ENCODE measurements around the gene CLCA1.

CLCA1 gene

GRCh38 chr1:86503406-86504136 is 34.8 kb downstream of the CLCA1 start:
- Histone ChIP-seq H3K36me3 (ENCODE audit: control insufficient read depth, insufficient read depth, low read length) (no peaks in the 10 kb centered on the region), H3K27ac (ENCODE audit: low read depth, low read length, severe bottlenecking) (peak overlapping the region; percentile 52), H3K9me3 (ENCODE audit: control insufficient read depth, low read length) (no peaks in the 10 kb centered on the region), H3K4me3 (ENCODE audit: extremely low read depth, insufficient read depth, low read length, poor library complexity, severe bottlenecking) (no peak overlapping the region), H3K4me1 (ENCODE audit: control insufficient read depth, insufficient read depth, low read length, poor library complexity, severe bottlenecking) (peaks cover 19% of the 10 kb centered on the region)
- 75 to 78% methylated on average over 11 to 18 of the region's 18 CpGs for WGBS, 2 experiments (ENCODE audit: insufficient coverage in 2 of 2)

- H3K36me3 ChIP-seq (ENCODE audit: control insufficient read depth, insufficient read depth, low read length): no peaks in the 10 kb centered on the region
- H3K27ac ChIP-seq (ENCODE audit: low read depth, low read length, severe bottlenecking): no peak overlapping the region
- H3K4me3 ChIP-seq (ENCODE audit: extremely low read depth, insufficient read depth, low read length, poor library complexity, severe bottlenecking): no peak overlapping the region
- peaks cover 19% of the 10 kb centered on the region for H3K4me1 ChIP-seq (ENCODE audit: control insufficient read depth, insufficient read depth, low read length, poor library complexity, severe bottlenecking)
- WGBS, 2 experiments (ENCODE audit: insufficient coverage in 2 of 2): 78 to 83% methylated on average over 7 to 8 of the region's 9 CpGs
- H3K9me3 ChIP-seq (ENCODE audit: control insufficient read depth, low read length): no peaks in the 10 kb centered on the region
These were observed 35.4 kb downstream of the CLCA1 start for GRCh38 chr1:86504137-86504479.

GRCh38 chr1:86504895-86505563 is 36.3 kb downstream of the CLCA1 start:
- WGBS, 2 experiments (ENCODE audit: insufficient coverage in 2 of 2): 80 to 85% methylated on average over 5 to 7 of the region's 9 CpGs
- peaks cover 19% of the 10 kb centered on the region for H3K4me1 ChIP-seq (ENCODE audit: control insufficient read depth, insufficient read depth, low read length, poor library complexity, severe bottlenecking)
- H3K36me3 ChIP-seq (ENCODE audit: control insufficient read depth, insufficient read depth, low read length): no peaks in the 10 kb centered on the region
- no peak overlapping the region for H3K4me3 ChIP-seq (ENCODE audit: extremely low read depth, insufficient read depth, low read length, poor library complexity, severe bottlenecking)
- H3K9me3 ChIP-seq (ENCODE audit: control insufficient read depth, low read length): no peaks in the 10 kb centered on the region
- H3K27ac ChIP-seq (ENCODE audit: low read depth, low read length, severe bottlenecking): no peak overlapping the region

GRCh38 chr1:86505564-86505902 is 36.8 kb downstream of the CLCA1 start:
- 81 to 93% methylated on average over 4 of the region's 4 CpGs for WGBS, 2 experiments (ENCODE audit: insufficient coverage in 2 of 2)
- H3K27ac ChIP-seq (ENCODE audit: low read depth, low read length, severe bottlenecking): no peak overlapping the region

GRCh38 chr1:86507935-86508582 is 39.3 kb downstream of the CLCA1 start:
- Histone ChIP-seq H3K4me3 (ENCODE audit: extremely low read depth, insufficient read depth, low read length, poor library complexity, severe bottlenecking) (no peak overlapping the region), H3K9me3 (ENCODE audit: control insufficient read depth, low read length) (no peaks in the 10 kb centered on the region), H3K4me1 (ENCODE audit: control insufficient read depth, insufficient read depth, low read length, poor library complexity, severe bottlenecking) (peaks cover 12% of the 10 kb centered on the region), H3K27ac (ENCODE audit: low read depth, low read length, severe bottlenecking) (no peak overlapping the region), H3K36me3 (ENCODE audit: control insufficient read depth, insufficient read depth, low read length) (no peaks in the 10 kb centered on the region)
- 47 to 59% methylated on average over 12 to 13 of the region's 13 CpGs for WGBS, 2 experiments (ENCODE audit: insufficient coverage in 2 of 2)

More at GRCh38 chr1:86505564-86505902, 36.8 kb downstream of the CLCA1 start:
- Histone ChIP-seq H3K36me3 (ENCODE audit: control insufficient read depth, insufficient read depth, low read length) (no peaks in the 10 kb centered on the region), H3K4me1 (ENCODE audit: control insufficient read depth, insufficient read depth, low read length, poor library complexity, severe bottlenecking) (peaks cover 19% of the 10 kb centered on the region), H3K4me3 (ENCODE audit: extremely low read depth, insufficient read depth, low read length, poor library complexity, severe bottlenecking) (no peak overlapping the region), H3K9me3 (ENCODE audit: control insufficient read depth, low read length) (no peaks in the 10 kb centered on the region)

GRCh38 chr1:86508583-86508969 is 39.8 kb downstream of the CLCA1 start:
- no peak overlapping the region for H3K4me3 ChIP-seq (ENCODE audit: extremely low read depth, insufficient read depth, low read length, poor library complexity, severe bottlenecking)
- WGBS, 2 experiments (ENCODE audit: insufficient coverage in 2 of 2): no CpG with 5 or more reads among the region's 2 CpGs
- no peaks in the 10 kb centered on the region for H3K36me3 ChIP-seq (ENCODE audit: control insufficient read depth, insufficient read depth, low read length)
- no peaks in the 10 kb centered on the region for H3K9me3 ChIP-seq (ENCODE audit: control insufficient read depth, low read length)
- peaks cover 6% of the 10 kb centered on the region for H3K4me1 ChIP-seq (ENCODE audit: control insufficient read depth, insufficient read depth, low read length, poor library complexity, severe bottlenecking)
- H3K27ac ChIP-seq (ENCODE audit: low read depth, low read length, severe bottlenecking): no peak overlapping the region

GRCh38 chr1:86515597-86515996 is 46.9 kb downstream of the CLCA1 start:
- H3K4me1 ChIP-seq (ENCODE audit: control insufficient read depth, insufficient read depth, low read length, poor library complexity, severe bottlenecking): peaks cover 6% of the 10 kb centered on the region
- H3K36me3 ChIP-seq (ENCODE audit: control insufficient read depth, insufficient read depth, low read length): no peaks in the 10 kb centered on the region
- WGBS, 2 experiments (ENCODE audit: insufficient coverage in 2 of 2): 50% methylated on average over 1 of the region's 2 CpGs; no CpG with 5 or more reads in 1 of the 2 experiments
- no peaks in the 10 kb centered on the region for H3K9me3 ChIP-seq (ENCODE audit: control insufficient read depth, low read length)
- no peak overlapping the region for H3K4me3 ChIP-seq (ENCODE audit: extremely low read depth, insufficient read depth, low read length, poor library complexity, severe bottlenecking)
- H3K27ac ChIP-seq (ENCODE audit: low read depth, low read length, severe bottlenecking): no peak overlapping the region

GRCh38 chr1:86516335-86516734 is 47.6 kb downstream of the CLCA1 start:
- Histone ChIP-seq H3K27ac (ENCODE audit: low read depth, low read length, severe bottlenecking) (no peak overlapping the region), H3K4me3 (ENCODE audit: extremely low read depth, insufficient read depth, low read length, poor library complexity, severe bottlenecking) (no peak overlapping the region), H3K4me1 (ENCODE audit: control insufficient read depth, insufficient read depth, low read length, poor library complexity, severe bottlenecking) (peaks cover 6% of the 10 kb centered on the region), H3K9me3 (ENCODE audit: control insufficient read depth, low read length) (no peaks in the 10 kb centered on the region), H3K36me3 (ENCODE audit: control insufficient read depth, insufficient read depth, low read length) (no peaks in the 10 kb centered on the region)
- WGBS, 2 experiments (ENCODE audit: insufficient coverage in 2 of 2): 80% methylated on average over 1 of the region's 1 CpG; no CpG with 5 or more reads in 1 of the 2 experiments

- Histone ChIP-seq H3K27ac (ENCODE audit: low read depth, low read length, severe bottlenecking) (peak overlapping the region; percentile 43), H3K4me3 (ENCODE audit: extremely low read depth, insufficient read depth, low read length, poor library complexity, severe bottlenecking) (no peak overlapping the region), H3K4me1 (ENCODE audit: control insufficient read depth, insufficient read depth, low read length, poor library complexity, severe bottlenecking) (peaks cover 6% of the 10 kb centered on the region), H3K36me3 (ENCODE audit: control insufficient read depth, insufficient read depth, low read length) (no peaks in the 10 kb centered on the region), H3K9me3 (ENCODE audit: control insufficient read depth, low read length) (no peaks in the 10 kb centered on the region)
- no CpG with 5 or more reads among the region's 1 CpG for WGBS, 2 experiments (ENCODE audit: insufficient coverage in 2 of 2)
These were observed 48.6 kb downstream of the CLCA1 start for GRCh38 chr1:86517336-86517735.

GRCh38 chr1:86520789-86521521 is 52.2 kb downstream of the CLCA1 start:
- Histone ChIP-seq H3K4me3 (ENCODE audit: extremely low read depth, insufficient read depth, low read length, poor library complexity, severe bottlenecking) (no peak overlapping the region), H3K27ac (ENCODE audit: low read depth, low read length, severe bottlenecking) (no peak overlapping the region), H3K4me1 (ENCODE audit: control insufficient read depth, insufficient read depth, low read length, poor library complexity, severe bottlenecking) (peaks cover 6% of the 10 kb centered on the region), H3K36me3 (ENCODE audit: control insufficient read depth, insufficient read depth, low read length) (no peaks in the 10 kb centered on the region), H3K9me3 (ENCODE audit: control insufficient read depth, low read length) (peaks cover 7% of the 10 kb centered on the region)
- WGBS, 2 experiments (ENCODE audit: insufficient coverage in 2 of 2): 96 to 100% methylated on average over 1 to 2 of the region's 4 CpGs

Data from mesodermal cell (in vitro differentiated cells).